Adipose tissue (tissue), 3 donors: ENCODE measurements around the gene LAMA2. TPM values are rescaled to one million over a fixed set of nuclear protein-coding genes. Genes with fewer than 3 reads are reported as not detected.

Experiments used
- H3K27ac ChIP-seq: one replicate; pipeline ENCODE4 v1.5.1; 2013; ENCODE audit warnings: low read depth, low read length
- WGBS, 3 donors: extraction: QIAGEN DNeasy Blood & Tissue Kit; methylation state at CpG; one replicate each; pipeline ENCODE4 v1.1.7; 2013; 5-methylcytosine and 5-hydroxymethylcytosine counted together
- polyA plus RNA-seq, 3 donors: library from polyadenylated mRNA; stranded (reverse); fragments of 200-250 nt; gene quantifications; one replicate each; pipeline ENCODE4 v1.2.3, GENCODE V29; 2013
- donor health status: healthy with polysubstance abuse.
- donor health status: Bipolar disorder and iron deficiency.
- donor health status: healthy.

The LAMA2 gene
- polyA plus RNA-seq, 3 donors = 9.7 to 36.0 (median 26.0) TPM

- 57 to 81% (median 79%) methylated on average over 8 of the region's 8 CpGs for WGBS, 3 donors
- no peak overlapping the region for H3K27ac ChIP-seq
These were observed 380.2 kb downstream of the LAMA2 start for GRCh38 chr6:129263176-129263575.

- no peak overlapping the region for H3K27ac ChIP-seq
- WGBS, 3 donors = 41 to 58% (median 55%) methylated on average over 3 of the region's 3 CpGs
These were observed 381.6 kb downstream of the LAMA2 start for GRCh38 chr6:129264480-129265045.

- 45 to 89% (median 86%) methylated on average over 5 of the region's 5 CpGs for WGBS, 3 donors
- H3K27ac ChIP-seq = no peak overlapping the region
These were observed 384.1 kb downstream of the LAMA2 start for GRCh38 chr6:129267028-129267427.

- no peak overlapping the region for H3K27ac ChIP-seq
- 81 to 94% (median 85%) methylated on average over 2 of the region's 2 CpGs for WGBS, 3 donors
These were observed 386.1 kb downstream of the LAMA2 start for GRCh38 chr6:129269076-129269475.

- no peak overlapping the region for H3K27ac ChIP-seq
- 75 to 90% (median 87%) methylated on average over 2 of the region's 2 CpGs for WGBS, 3 donors
These were observed 387.0 kb downstream of the LAMA2 start for GRCh38 chr6:129269891-129270290.

GRCh38 chr6:129270450-129270849, 387.5 kb downstream of the LAMA2 start:
- WGBS, 3 donors = 55 to 84% (median 74%) methylated on average over 2 of the region's 2 CpGs
- no peak overlapping the region for H3K27ac ChIP-seq

GRCh38 chr6:129273161-129273560, 390.2 kb downstream of the LAMA2 start:
- H3K27ac ChIP-seq = no peak overlapping the region
- WGBS, 3 donors = 60 to 79% (median 74%) methylated on average over 3 of the region's 3 CpGs

GRCh38 chr6:129276461-129276860, 393.5 kb downstream of the LAMA2 start:
- WGBS, 3 donors = 47 to 71% (median 60%) methylated on average over 1 of the region's 1 CpG
- no peak overlapping the region for H3K27ac ChIP-seq

- no peak overlapping the region for H3K27ac ChIP-seq
- WGBS, 3 donors = 58 to 80% (median 63%) methylated on average over 4 of the region's 4 CpGs
These were observed 394.0 kb downstream of the LAMA2 start for GRCh38 chr6:129276986-129277385.

GRCh38 chr6:129279343-129280292, 396.7 kb downstream of the LAMA2 start:
- no peak overlapping the region for H3K27ac ChIP-seq
- WGBS, 3 donors = 67 to 86% (median 81%) methylated on average over 11 of the region's 11 CpGs

- H3K27ac ChIP-seq = no peak overlapping the region
These were observed 397.3 kb downstream of the LAMA2 start for GRCh38 chr6:129280293-129280644.

GRCh38 chr6:129280749-129281148, 397.8 kb downstream of the LAMA2 start:
- H3K27ac ChIP-seq = no peak overlapping the region
- WGBS, 3 donors = 19 to 29% (median 21%) methylated on average over 1 of the region's 1 CpG

- no peak overlapping the region for H3K27ac ChIP-seq
These were observed 398.3 kb downstream of the LAMA2 start for GRCh38 chr6:129281168-129281796.

- H3K27ac ChIP-seq = no peak overlapping the region
These were observed 399.1 kb downstream of the LAMA2 start for GRCh38 chr6:129282019-129282418.

GRCh38 chr6:129284225-129284624, 401.3 kb downstream of the LAMA2 start:
- H3K27ac ChIP-seq = no peak overlapping the region
- WGBS, 3 donors = 56 to 79% (median 72%) methylated on average over 3 of the region's 3 CpGs

- H3K27ac ChIP-seq = no peak overlapping the region
- 62 to 78% (median 77%) methylated on average over 7 of the region's 7 CpGs for WGBS, 3 donors
These were observed 404.6 kb downstream of the LAMA2 start for GRCh38 chr6:129287231-129288177.

- WGBS, 3 donors = 96 to 99% (median 98%) methylated on average over 1 of the region's 1 CpG
- no peak overlapping the region for H3K27ac ChIP-seq
These were observed 406.5 kb downstream of the LAMA2 start for GRCh38 chr6:129289442-129289841.

GRCh38 chr6:129292836-129293235, 409.9 kb downstream of the LAMA2 start:
- WGBS, 3 donors = 89 to 96% (median 95%) methylated on average over 15 of the region's 15 CpGs
- no peak overlapping the region for H3K27ac ChIP-seq

GRCh38 chr6:129297592-129297991, 414.7 kb downstream of the LAMA2 start:
- no peak overlapping the region for H3K27ac ChIP-seq
- WGBS, 3 donors = 67 to 82% (median 80%) methylated on average over 5 of the region's 5 CpGs
